ENCODE measurements around the gene PTPRF.

DNA sequence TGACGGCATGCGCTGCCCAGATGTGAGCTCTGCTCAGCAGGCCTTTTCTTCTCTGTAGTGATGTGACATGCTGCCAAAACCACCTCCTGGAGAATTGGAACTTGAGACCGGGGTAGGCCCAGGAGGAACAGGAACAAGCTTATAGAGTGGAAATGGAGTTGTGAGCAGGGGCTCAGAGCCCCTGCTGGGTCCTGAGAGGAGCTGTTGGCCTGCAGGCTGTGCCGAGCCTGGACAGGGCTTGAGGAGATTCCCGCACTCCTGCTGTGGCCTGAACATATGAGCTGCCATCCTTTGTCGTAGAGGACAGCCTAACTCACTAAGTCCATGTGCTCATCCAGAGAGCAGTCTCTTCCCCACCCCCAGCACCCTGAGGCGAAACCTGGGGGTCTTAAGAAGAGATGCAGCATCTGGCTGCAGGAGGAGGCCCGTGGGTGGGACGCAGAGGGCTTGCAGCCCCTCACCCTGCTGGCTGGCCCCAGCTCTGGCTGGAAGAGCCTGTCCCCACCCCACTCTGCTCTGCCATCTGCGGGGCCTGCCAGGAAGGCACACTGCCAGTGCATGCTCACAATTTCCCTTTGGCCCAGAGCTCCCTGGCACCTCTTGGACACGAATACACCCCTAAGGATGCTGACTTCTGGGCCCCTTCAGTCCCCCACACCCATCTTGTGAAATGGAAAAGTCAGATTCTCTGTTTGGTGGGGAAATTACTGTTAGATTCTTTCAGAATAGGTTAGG lies 42.5 kb downstream of the PTPRF start:
- TF ChIP-seq ZBTB33 (IDR thresholded peaks at IDR 0.05) (no peak), SP1 (IDR thresholded peaks at IDR 0.05) (no peak), CTCF (IDR thresholded peaks at IDR 0.05; ENCODE audit: low read depth, low read length, missing input control) (no peak), YY1 (IDR thresholded peaks at IDR 0.05) (no peak), TAF1 (conservative IDR thresholded peaks at IDR 0.05) (no peak)
- TF ChIP-seq, protein P1, sequence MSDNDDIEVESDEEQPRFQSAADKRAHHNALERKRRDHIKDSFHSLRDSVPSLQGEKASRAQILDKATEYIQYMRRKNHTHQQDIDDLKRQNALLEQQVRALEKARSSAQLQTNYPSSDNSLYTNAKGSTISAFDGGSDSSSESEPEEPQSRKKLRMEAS (IDR thresholded peaks at IDR 0.05) = no peak
